Measurements from ENCODE around the gene SPATA9.
"Not testable (repeated sequence)": the region's sequence is repeated elsewhere in the genome, so short reads cannot be mapped to it uniquely, and the experiment has no call there.

SPATA9 gene

DNA sequence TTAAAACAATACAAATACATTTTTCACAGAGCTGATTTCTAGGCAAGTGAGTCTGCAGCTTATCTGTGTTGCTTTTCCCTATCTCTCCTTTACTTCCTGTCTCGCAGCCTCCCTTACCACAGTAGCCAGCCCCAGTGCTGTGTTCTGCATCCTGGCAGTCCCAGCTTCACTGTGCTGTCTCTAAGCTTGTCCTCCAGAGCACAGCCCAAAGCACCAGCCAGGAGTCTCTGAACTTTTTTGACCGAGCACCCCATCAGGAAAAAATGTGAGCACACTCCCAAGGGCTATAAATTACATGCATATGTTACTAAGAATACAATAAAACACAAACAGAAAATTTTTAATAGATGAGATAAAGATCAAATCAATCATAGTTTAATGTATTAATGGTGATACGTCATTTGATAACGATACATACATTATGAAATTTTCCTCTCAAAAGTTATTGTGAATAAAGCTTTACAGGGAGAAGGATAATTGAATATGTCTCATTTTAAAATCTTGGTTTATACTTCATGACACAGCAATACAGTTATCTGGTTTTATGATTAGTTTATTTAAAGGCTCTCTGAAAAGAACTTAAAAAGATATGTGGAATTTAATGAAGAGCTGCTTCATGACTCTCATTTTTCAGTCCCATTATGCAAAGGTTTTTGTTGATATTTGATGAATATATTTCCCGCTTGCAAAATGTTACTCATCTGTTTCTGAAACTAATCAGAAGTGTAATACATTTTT lies 41.0 kb upstream of the SPATA9 start:
- H3K27me3 Mint-ChIP-seq = no peaks in the 10 kb centered on the region
- no peak overlapping the region for H3K4me3 Mint-ChIP-seq
- no peak for DNase-seq
- no peaks in the 10 kb centered on the region for H3K36me3 Mint-ChIP-seq
- ATAC-seq (replicated peaks) = no peak
- H3K9me3 Mint-ChIP-seq = no peaks in the 10 kb centered on the region
- no peaks in the 10 kb centered on the region for H3K4me1 Mint-ChIP-seq
- no peak overlapping the region for H3K27ac Mint-ChIP-seq

DNA sequence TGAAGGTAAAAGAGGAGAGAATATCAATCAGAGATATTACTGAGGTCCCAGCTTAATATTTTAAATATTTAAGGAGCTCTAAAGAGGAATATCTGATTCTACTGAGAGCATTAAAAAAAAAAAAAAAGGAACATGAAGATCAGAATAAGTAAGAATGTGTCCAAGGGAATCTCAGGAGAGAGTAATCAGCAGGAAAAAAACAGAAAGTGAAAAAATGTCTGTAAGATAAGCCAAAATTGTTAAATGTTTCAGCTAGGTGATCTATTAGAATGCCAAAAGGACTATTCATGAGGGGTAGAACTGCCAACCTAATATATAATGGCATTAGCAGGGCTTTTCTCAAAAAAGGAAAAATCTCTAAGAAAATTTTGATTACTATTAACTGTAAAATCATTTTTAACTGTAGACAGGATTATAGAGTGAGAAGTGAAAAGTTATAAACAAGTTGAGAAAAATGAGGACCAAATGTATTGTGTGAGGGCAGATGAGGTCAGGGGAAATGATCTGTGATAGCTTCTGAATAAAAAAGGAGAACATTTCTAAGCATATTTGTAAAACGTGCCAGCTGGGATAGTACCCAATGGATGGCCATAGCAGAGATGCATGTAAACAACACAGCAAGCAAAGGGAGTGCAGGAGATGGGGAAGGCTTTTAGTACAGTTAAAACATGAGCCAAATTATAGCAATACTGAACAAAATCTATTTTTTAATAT lies 38.9 kb upstream of the SPATA9 start:
- no peak overlapping the region for H3K27ac Mint-ChIP-seq
- DNase-seq (no peak), ATAC-seq (replicated peaks) (no peak)
- no peak overlapping the region for H3K4me3 Mint-ChIP-seq
- no peaks in the 10 kb centered on the region for H3K9me3 Mint-ChIP-seq
- no peaks in the 10 kb centered on the region for H3K27me3 Mint-ChIP-seq
- no peaks in the 10 kb centered on the region for H3K36me3 Mint-ChIP-seq
- H3K4me1 Mint-ChIP-seq = no peaks in the 10 kb centered on the region

DNA sequence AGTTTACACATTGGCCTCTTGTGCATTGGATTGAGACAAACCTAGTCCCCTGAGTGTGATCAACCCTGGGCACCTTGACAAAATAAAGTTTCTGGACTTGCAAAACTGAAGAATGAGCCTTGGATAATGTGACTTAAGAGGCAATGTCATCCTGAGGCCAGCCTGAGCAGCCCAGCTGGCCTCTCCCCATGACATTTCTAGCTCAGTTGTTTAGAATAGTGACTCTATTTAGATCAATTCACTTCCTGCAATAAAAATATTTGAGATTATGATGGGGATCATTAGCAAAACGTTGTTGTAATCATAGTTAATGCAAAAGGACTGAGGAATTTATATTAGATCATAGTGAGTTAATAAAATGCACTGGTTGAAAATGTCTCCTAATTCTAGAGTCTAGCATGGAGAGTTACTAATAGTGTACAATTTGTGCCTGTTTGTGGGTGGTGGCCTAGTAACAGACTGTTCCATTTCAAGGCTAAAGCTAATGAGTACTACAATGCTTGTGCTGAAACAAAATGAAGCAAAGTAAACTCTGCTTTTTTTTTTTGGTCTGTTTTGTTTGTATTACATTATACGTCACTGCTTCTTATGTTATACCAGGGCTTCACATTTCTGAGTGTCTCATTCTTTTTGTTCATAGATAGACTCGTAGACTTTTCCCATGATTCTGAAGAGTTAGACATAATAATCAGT lies 37.4 kb upstream of the SPATA9 start:
- Mint-ChIP-seq H3K9me3 (no peaks in the 10 kb centered on the region), H3K27ac (no peak overlapping the region), H3K36me3 (no peaks in the 10 kb centered on the region), H3K4me1 (no peaks in the 10 kb centered on the region), H3K4me3 (no peak overlapping the region), H3K27me3 (no peaks in the 10 kb centered on the region)
- ATAC-seq (replicated peaks) (no peak), DNase-seq (no peak)

DNA sequence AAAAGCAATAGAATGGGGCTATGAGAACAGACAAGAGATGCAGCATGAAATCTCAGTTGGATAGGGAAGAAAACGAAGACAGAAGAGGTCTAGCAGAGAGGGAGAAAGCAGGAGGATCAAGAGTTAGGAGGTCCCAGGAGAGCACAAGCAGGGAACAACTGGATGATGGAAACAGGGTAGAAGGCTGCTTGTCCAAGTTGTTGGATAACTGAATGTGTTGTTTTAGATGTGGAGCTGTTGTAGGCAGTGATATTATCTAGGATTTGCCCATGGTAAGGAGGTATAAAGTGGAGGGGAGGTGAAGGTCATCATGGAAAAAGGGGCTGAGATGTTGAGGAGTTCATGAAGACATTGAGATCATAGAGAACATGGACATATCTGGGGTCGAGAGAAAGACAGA lies 35.9 kb upstream of the SPATA9 start:
- Mint-ChIP-seq H3K27ac (no peak overlapping the region), H3K4me1 (no peaks in the 10 kb centered on the region), H3K4me3 (no peak overlapping the region), H3K9me3 (no peaks in the 10 kb centered on the region), H3K36me3 (no peaks in the 10 kb centered on the region), H3K27me3 (no peaks in the 10 kb centered on the region)
- ATAC-seq (replicated peaks) (no peak), DNase-seq (no peak)

DNA sequence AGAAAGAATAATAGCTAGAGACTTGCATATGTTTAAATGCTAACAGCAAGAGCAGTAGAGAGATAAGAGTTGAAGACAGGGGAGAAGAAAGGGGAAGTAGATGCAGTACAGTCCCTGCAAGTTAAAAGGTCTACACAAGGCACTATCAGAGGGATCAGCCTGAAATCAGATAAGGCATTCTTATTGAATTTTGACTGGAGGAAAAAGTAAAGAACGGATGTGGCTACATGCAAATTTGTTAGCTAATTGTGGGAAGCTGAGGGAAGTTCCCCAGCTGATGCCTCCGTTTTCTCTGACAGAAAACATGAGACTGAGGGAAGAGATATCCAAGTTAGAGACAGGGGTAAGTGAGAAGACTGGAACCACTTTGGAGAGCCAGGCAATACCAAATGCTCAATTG lies 35.4 kb upstream of the SPATA9 start:
- Mint-ChIP-seq H3K27ac (no peak overlapping the region), H3K4me1 (no peaks in the 10 kb centered on the region), H3K36me3 (no peaks in the 10 kb centered on the region), H3K27me3 (no peaks in the 10 kb centered on the region), H3K4me3 (no peak overlapping the region), H3K9me3 (no peaks in the 10 kb centered on the region)
- DNase-seq (no peak), ATAC-seq (replicated peaks) (peak; percentile 88 to 99)

- Mint-ChIP-seq H3K27ac (no peak overlapping the region), H3K36me3 (no peaks in the 10 kb centered on the region)
- DNase-seq = no peak
Observed at GRCh38 chr5:95717439-95717838, 34.6 kb upstream of the SPATA9 start.

GRCh38 chr5:95715799-95716461 lies 33.1 kb upstream of the SPATA9 start:
- Mint-ChIP-seq H3K4me3 (no peak overlapping the region), H3K9me3 (no peaks in the 10 kb centered on the region), H3K4me1 (no peaks in the 10 kb centered on the region), H3K27ac (no peak overlapping the region), H3K36me3 (no peaks in the 10 kb centered on the region), H3K27me3 (no peaks in the 10 kb centered on the region)
- DNase-seq = no peak
- no peak for ATAC-seq (replicated peaks)

More at GRCh38 chr5:95717439-95717838, 34.6 kb upstream of the SPATA9 start:
- no peak for ATAC-seq (replicated peaks)
- Mint-ChIP-seq H3K4me3 (no peak overlapping the region), H3K4me1 (no peaks in the 10 kb centered on the region), H3K27me3 (no peaks in the 10 kb centered on the region), H3K9me3 (no peaks in the 10 kb centered on the region)

DNA sequence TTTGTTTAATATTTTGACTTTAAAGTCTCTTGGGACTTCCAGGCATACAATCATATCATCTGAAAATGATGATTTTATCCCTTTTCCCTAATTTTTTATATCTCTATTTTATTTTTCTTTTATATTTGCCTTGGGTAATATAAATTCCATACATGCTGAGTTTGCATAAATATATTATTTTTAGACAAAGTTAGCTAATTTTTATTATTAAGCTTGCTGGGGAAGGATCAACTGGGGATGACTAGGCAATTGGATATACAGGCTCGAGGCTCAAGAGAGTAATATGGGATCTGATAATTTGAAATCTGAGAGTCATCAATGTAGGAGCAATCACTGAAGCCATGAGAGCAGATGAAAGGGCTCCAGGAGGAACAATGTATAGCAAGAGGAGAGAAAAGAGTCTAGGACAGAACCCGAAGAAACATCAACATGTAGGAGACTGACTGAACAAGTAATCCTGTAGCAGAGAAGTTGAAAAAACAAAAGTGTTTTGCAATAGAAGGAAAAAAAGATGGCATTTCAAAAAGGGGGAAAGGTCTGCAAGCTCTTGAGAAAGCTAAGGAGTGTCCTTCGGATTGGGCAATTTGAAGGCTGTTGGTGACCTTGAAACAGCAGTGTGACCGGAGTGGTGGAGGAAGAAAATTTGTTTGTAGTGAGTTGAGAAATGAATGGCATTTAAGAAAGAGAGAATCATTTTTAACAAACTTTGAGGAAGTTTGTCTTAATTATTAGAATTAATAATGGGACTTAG lies 31.3 kb upstream of the SPATA9 start:
- Mint-ChIP-seq H3K27me3 (no peaks in the 10 kb centered on the region), H3K36me3 (no peaks in the 10 kb centered on the region), H3K4me3 (no peak overlapping the region), H3K4me1 (no peaks in the 10 kb centered on the region), H3K9me3 (no peaks in the 10 kb centered on the region), H3K27ac (no peak overlapping the region)
- ATAC-seq (replicated peaks) (no peak), DNase-seq (no peak)

DNA sequence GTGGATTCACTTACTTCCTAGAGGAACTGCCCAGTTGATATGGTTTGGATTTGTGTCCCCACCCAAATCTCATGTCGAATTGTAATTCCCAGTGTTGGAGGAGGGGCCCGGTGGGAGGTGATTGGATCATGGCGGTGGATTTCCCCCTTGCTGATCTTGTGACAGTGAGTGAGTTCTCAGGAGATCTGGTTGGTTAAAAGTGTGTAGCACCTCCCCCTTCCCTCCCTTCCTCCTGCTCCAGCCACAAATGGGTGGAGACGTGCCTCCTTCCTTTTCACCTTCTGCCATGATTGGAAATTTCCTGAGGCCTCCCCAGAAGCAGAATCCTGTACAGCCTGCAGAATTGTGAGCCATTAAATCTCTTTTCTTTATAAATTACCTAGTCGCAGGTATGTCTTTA lies 30.5 kb upstream of the SPATA9 start:
- ATAC-seq (replicated peaks) = not testable (repeated sequence)

DNA sequence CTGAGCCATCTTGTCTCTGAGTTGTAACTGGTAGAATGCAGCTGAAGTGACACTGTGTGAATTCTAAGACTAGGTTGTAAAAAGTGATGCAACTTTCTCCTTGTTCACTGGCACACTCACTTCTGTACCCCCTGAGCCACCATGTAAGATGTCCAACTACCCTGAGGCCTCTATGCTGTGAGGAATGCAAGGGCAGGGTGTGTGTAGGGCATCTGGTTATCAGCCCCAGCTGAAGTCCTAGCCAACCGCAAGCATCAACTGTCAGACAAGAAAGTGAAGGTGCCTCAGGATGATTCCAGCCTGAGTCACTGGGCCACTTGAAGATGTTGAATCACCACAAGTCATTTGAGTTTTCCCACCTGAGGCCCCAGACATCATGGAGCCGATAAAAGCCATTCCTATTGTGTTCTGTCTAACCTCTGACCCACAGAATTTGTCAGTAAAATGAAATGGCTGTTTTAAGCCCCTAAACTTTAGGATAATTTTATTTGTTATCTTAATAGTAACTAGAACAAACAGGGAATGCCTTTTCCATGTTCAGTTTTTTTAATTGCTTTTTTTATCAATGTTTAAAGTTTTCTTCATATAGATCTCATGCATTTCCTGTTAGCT lies 29.7 kb upstream of the SPATA9 start:
- Mint-ChIP-seq H3K4me1 (no peaks in the 10 kb centered on the region), H3K9me3 (no peaks in the 10 kb centered on the region), H3K4me3 (no peak overlapping the region), H3K27ac (no peak overlapping the region), H3K27me3 (no peaks in the 10 kb centered on the region), H3K36me3 (no peaks in the 10 kb centered on the region)
- DNase-seq (no peak), ATAC-seq (replicated peaks) (no peak)

More for the DNA sequence above, 30.5 kb upstream of the SPATA9 start:
- H3K27me3 Mint-ChIP-seq, DNase-seq, H3K4me3 Mint-ChIP-seq, H3K4me1 Mint-ChIP-seq, H3K27ac Mint-ChIP-seq, H3K36me3 Mint-ChIP-seq, H3K9me3 Mint-ChIP-seq: not testable (repeated sequence)

DNA sequence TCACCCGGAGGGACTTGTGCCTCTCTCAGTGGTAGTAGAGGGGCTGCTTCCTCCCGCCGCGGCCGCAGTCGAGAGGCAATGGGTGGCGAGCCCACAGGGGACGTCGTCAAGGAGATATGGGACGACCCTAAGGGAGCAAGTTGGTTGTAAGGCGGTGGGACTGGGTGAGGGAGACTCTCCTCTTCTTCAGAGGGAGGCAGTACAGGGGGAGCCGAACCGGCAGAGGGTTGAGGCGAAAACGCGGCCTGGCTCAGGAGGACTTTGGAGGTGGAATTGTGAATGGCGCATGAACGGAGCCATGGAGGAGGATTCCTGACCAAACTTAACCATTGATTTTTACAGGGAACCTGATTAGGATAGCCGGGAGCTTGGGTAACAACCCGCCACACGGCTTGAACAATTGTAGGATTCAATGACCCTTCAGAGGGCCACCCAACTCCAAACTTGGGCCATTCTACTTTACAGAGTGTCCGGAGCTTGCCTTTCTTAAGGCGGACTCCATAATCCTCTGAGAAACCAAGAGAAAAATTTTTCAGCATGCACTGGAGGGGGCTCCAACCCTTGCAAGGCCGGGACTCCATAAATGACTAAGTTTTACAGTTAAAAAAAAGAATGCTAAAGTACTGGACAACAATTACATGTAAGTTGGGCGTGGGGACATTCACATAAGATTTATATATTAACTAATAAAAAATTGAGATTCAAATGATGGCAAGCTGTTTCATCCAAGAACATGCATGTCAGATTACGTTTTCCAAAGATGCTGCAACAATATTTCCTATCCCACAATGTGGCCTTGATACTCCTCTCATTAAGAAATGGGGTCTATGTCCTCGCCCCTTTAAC lies 28.9 kb upstream of the SPATA9 start:
- H3K4me3 Mint-ChIP-seq = no peak overlapping the region

GRCh38 chr5:95710651-95711500 lies 28.1 kb upstream of the SPATA9 start:
- not testable (repeated sequence) for H3K9me3 Mint-ChIP-seq; H3K4me3 Mint-ChIP-seq; DNase-seq; H3K27ac Mint-ChIP-seq; H3K27me3 Mint-ChIP-seq; H3K36me3 Mint-ChIP-seq; H3K4me1 Mint-ChIP-seq; ATAC-seq (replicated peaks)

More for the DNA sequence above, 28.9 kb upstream of the SPATA9 start:
- H3K9me3 Mint-ChIP-seq = no peaks in the 10 kb centered on the region
- no peaks in the 10 kb centered on the region for H3K27me3 Mint-ChIP-seq
- H3K4me1 Mint-ChIP-seq = no peaks in the 10 kb centered on the region
- no peak for ATAC-seq (replicated peaks)
- DNase-seq = no peak
- H3K27ac Mint-ChIP-seq = no peak overlapping the region
- H3K36me3 Mint-ChIP-seq = no peaks in the 10 kb centered on the region
